ENCODE measurements around the gene TMEM51. TPM values are rescaled to one million over a fixed set of nuclear protein-coding genes. Genes with fewer than 3 reads are reported as not detected.

The TMEM51 gene
- polyA plus RNA-seq, 1 experiment, result 28.6 TPM

DNA sequence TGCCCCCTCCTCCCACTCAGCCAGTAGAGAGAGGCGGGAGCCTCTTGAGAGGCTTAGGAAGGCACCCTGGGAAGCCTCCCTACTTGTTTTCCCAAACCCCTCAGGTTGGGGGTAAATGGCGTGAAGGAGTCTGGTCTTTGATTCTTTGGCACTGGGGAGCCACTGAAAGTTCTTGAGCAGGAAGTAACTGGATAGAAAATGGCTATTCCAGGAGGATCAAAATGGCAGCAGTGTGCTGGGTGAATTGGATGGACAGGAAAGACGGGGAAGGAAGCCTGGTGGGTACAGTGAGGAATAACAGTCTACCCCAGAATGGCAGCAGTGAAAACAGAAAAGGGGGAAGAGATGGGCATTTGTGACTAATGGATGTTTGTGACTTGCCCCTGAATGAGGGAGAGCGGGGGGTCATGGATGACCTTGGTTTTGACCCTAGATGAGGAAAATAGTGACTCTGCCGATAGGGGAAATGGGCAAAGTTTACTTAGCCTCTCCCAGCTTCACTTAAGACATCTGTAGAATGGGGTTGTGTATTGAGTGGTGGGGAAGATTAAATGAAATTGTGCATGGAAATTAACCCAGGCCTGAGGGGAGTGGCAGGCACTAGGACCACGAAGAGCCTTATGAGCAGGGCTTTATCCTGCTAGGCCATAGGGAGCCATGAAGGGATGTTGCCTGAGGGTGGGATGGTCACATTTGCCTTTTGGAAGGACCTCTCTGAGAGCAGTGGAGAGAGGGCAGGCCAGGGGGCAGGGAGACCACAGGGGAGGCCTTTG, 32.7 kb downstream of the TMEM51 start:
- Histone ChIP-seq H3K4me3 (ENCODE audit: low read depth, low read length) (no peak overlapping the region), H3K9me3 (ENCODE audit: control insufficient read depth, insufficient read depth, low read length) (no peaks in the 10 kb centered on the region), H3K27me3 (ENCODE audit: control insufficient read depth, insufficient read depth, low read length) (no peaks in the 10 kb centered on the region), H3K27ac (ENCODE audit: low read depth, low read length) (no peak overlapping the region)
- no peak for DNase-seq (ENCODE audit: low read depth, low spot score)
- ChIA-PET POLR2A (no interaction called here), CTCF (no interaction called here)
- TF ChIP-seq, protein P1, sequence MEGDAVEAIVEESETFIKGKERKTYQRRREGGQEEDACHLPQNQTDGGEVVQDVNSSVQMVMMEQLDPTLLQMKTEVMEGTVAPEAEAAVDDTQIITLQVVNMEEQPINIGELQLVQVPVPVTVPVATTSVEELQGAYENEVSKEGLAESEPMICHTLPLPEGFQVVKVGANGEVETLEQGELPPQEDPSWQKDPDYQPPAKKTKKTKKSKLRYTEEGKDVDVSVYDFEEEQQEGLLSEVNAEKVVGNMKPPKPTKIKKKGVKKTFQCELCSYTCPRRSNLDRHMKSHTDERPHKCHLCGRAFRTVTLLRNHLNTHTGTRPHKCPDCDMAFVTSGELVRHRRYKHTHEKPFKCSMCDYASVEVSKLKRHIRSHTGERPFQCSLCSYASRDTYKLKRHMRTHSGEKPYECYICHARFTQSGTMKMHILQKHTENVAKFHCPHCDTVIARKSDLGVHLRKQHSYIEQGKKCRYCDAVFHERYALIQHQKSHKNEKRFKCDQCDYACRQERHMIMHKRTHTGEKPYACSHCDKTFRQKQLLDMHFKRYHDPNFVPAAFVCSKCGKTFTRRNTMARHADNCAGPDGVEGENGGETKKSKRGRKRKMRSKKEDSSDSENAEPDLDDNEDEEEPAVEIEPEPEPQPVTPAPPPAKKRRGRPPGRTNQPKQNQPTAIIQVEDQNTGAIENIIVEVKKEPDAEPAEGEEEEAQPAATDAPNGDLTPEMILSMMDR (IDR thresholded peaks at IDR 0.05; ENCODE audit: low read depth, low read length), result no peak

DNA sequence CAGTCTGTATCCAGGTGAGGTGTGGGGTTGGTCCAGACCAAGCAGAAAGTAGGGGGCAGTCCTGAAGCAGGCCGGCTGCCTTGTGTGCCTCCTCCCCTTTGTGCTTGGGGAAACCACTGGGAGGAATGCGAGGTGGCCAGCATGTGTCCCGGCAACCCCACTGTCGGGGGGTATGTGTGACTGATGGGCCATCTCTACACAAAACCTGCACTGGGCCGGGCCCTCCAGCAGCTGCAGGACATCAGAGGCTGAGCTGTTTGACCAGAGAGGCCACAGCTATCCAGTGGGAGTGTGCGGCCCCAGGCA, 33.3 kb downstream of the TMEM51 start:
- Histone ChIP-seq H3K9me3 (ENCODE audit: control insufficient read depth, insufficient read depth, low read length) (no peaks in the 10 kb centered on the region), H3K4me3 (ENCODE audit: low read depth, low read length) (no peak overlapping the region), H3K27ac (ENCODE audit: low read depth, low read length) (no peak overlapping the region), H3K27me3 (ENCODE audit: control insufficient read depth, insufficient read depth, low read length) (no peaks in the 10 kb centered on the region)
- TF ChIP-seq, protein P1 (IDR thresholded peaks at IDR 0.05; ENCODE audit: low read depth, low read length), result no peak
- no peak for DNase-seq (ENCODE audit: low read depth, low spot score)
- ChIA-PET CTCF (no interaction called here), POLR2A (no interaction called here)

DNA sequence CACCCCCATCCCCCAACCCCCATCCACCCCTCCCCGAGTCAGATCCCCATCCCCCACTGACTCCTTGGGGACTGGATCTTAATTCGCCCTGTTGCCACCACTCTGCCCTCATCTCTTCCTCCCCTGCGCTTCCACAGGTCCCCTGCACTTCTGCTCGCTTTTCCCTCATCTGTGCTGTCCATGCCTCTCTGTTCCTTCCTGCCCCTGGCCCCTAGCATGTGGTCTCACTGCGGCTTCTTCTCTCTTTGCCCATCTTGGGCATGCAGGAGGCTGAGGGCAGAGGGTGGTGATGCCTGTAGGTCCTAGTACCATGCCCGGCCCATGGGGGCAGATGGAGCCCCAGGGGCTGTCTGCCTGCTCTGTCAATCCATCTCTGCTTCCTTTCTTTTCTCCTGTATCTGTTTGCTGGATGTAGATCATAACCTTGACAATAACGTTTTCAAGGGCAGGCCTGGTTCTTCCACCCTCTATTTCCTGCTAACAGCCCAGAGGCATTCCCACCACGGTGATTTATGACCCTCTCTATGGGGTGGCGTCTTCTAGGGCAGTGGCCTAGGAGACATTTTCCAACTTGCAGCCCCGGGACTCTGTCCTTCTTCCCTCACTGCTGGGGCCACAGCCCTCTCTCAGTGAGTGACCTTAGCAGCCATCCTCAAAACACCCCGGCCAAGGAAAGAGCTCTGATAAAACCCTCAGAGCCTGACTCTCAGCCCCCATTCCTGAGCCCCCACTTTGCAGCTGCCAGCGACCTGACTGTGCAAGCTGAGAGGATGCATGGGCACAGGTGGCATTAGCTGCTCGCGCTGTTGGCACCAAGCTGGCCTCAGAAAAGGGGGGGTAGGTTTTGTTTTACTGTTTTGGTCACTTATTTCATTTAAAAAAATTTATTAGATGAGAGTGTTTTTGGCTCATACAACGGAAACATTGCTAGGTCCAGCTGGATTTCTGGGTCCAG, 33.9 kb downstream of the TMEM51 start:
- no peak for DNase-seq (ENCODE audit: low read depth, low spot score)
- no peaks in the 10 kb centered on the region for H3K9me3 ChIP-seq (ENCODE audit: control insufficient read depth, insufficient read depth, low read length)
- CTCF ChIA-PET, result interaction anchor here (0.9 to 1.2 kb wide), 2 partner anchors 13 to 36 kb away, joined by 3 read pairs; no protein-coding TSS in a partner anchor
- TF ChIP-seq, protein P1 (IDR thresholded peaks at IDR 0.05; ENCODE audit: low read depth, low read length), result no peak
- H3K27ac ChIP-seq (ENCODE audit: low read depth, low read length), result peak overlapping the region; percentile 39
- POLR2A ChIA-PET, result no interaction called here
- no peaks in the 10 kb centered on the region for H3K27me3 ChIP-seq (ENCODE audit: control insufficient read depth, insufficient read depth, low read length)
- no peak overlapping the region for H3K4me3 ChIP-seq (ENCODE audit: low read depth, low read length)

DNA sequence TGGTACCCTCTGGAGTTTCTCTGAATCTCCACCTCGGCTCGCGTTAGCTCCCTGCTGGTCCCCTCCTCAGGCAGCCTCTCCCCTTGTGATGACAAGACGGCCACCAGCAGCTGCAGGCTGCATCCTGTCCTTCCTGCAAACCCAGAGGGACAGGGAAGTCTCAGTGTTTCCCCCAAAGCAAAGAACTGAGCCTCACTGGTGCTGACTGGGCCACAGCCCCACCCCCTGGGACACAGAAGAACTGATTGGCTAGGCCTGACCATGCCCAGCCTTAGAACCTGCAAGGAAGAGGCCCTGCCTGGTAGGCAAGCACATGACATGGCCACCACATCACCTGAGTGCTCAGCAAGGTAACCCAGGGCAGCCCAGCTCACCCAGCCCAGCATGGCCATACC, 34.6 kb downstream of the TMEM51 start:
- TF ChIP-seq, protein P1 (IDR thresholded peaks at IDR 0.05; ENCODE audit: low read depth, low read length), result no peak
- Histone ChIP-seq H3K27ac (ENCODE audit: low read depth, low read length) (no peak overlapping the region), H3K9me3 (ENCODE audit: control insufficient read depth, insufficient read depth, low read length) (no peaks in the 10 kb centered on the region), H3K27me3 (ENCODE audit: control insufficient read depth, insufficient read depth, low read length) (no peaks in the 10 kb centered on the region), H3K4me3 (ENCODE audit: low read depth, low read length) (no peak overlapping the region)
- ChIA-PET CTCF (interaction anchor here (0.9 to 1.2 kb wide), 2 partner anchors 13 to 36 kb away, joined by 3 read pairs; no protein-coding TSS in a partner anchor), POLR2A (no interaction called here)
- no peak for DNase-seq (ENCODE audit: low read depth, low spot score)

DNA sequence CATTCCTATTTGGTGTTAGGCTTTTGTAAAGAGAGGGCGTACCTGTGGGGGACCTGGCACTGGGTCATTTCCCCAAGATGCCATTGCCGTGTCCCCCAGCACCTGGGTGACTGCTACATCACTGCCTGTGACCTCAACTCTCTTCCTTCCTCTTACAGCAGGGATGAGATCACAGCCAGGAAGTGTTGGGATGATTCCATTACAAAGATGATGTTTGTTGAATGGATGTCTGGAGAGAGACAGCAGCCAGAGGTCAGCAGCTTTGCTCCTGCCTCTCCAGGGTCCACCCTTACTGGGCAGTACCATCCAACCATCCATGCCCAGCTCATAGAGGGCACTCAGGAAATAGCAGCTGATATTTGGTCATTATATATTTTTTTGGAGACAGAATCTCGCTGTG, 35.1 kb downstream of the TMEM51 start:
- no peaks in the 10 kb centered on the region for H3K27me3 ChIP-seq (ENCODE audit: control insufficient read depth, insufficient read depth, low read length)
- no peak overlapping the region for H3K27ac ChIP-seq (ENCODE audit: low read depth, low read length)
- DNase-seq (ENCODE audit: low read depth, low spot score), result no peak
- CTCF ChIA-PET, result interaction anchor here (0.6 to 1.5 kb wide), 3 partner anchors 12 to 60 kb away, joined by 3 to 4 read pairs (median 3); no protein-coding TSS in a partner anchor
- TF ChIP-seq, protein P1 (IDR thresholded peaks at IDR 0.05; ENCODE audit: low read depth, low read length), result no peak
- H3K4me3 ChIP-seq (ENCODE audit: low read depth, low read length), result no peak overlapping the region
- no peaks in the 10 kb centered on the region for H3K9me3 ChIP-seq (ENCODE audit: control insufficient read depth, insufficient read depth, low read length)
- POLR2A ChIA-PET, result no interaction called here

All from AG04450 (cell line).